GM18505 (cell line): ENCODE measurements around the gene WSCD2.

Source experiments
- ATAC-seq: cut with Tn5 transposase; IDR thresholded peaks from one replicate; pipeline ENCODE4 v1.9.1; 2021; ENCODE audit not compliant: unreplicated experiment
- POLR2A ChIP-seq: IDR thresholded peaks from 4 replicates; pipeline ENCODE4 v1.6.1; 2011; ENCODE audit warnings: borderline replicate concordance; ENCODE audit not compliant: insufficient read depth, insufficient read length; ENCODE audit errors: extremely low read depth

WSCD2 gene

GRCh38 chr12:108129017-108129812 lies at the start of gene WSCD2:
WSCD2 (plus strand) TSS chr12:108129288; CDS start chr12:108195833, 66,545 bp downstream.
- no peak for TF ChIP-seq POLR2A
- ATAC-seq: no peak

GRCh38 chr12:108079721-108080120 lies 49.4 kb upstream of the WSCD2 start:
- ATAC-seq: no peak
- TF ChIP-seq POLR2A: no peak

DNA sequence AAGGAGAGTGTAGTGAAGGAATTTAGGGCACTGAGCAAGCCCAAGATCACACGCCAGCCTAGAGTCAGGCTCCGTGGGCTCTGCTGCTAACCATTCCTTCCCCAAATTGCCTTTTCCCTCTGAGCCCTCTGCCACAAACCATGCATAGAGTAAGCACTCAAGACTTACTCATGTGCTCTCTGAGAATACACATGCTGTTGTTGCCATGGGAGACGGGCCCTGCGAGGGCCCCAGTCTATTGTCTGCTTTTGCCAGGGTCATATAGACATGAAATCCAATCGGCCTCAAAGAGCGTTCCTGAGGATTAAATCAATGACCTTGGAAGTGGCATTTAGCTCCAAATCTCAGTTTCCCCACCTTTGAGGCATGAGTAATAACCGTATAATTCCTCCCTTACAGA lies 48.7 kb upstream of the WSCD2 start:
- TF ChIP-seq POLR2A: no peak

DNA sequence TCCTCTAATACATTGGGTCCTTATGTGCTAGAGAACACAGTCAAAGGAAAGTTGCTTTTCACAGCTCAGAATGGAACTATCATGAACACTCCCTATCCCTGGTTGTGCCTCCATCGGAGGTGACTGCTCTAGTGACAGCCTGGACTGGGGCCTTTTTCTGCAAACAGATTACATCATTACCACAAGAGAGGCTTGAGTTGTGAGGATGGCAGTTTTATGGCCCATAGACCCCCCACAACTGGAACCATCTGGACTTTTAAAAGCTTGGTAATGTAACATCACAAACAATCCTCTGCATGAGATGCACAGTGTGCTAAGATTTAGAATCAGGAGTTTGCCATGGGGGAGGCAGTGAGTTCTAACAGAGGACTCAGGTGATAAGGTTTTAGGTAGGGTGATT lies 46.6 kb upstream of the WSCD2 start:
- no peak for ATAC-seq
- TF ChIP-seq POLR2A: no peak

More for the DNA sequence above, 48.7 kb upstream of the WSCD2 start:
- no peak for ATAC-seq

DNA sequence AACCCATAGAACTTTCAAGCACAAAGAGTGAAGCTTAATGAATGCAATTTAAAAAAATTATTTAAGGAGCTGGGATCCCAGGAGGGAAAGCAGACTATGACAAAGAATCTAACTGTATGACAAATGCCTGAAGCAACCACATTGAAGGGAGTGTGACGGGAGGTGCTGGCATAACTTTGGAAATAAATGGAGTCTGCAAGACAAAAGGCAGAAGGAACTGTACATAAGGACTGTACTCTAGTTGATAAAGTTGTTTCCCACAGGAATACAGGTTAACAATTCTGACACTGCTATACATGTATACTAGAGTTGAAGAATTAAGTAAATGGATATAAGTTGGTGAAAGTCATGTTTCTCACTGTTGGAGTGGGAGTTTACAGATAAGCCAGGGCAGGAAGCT lies 41.2 kb upstream of the WSCD2 start:
- TF ChIP-seq POLR2A: no peak
- ATAC-seq: no peak

DNA sequence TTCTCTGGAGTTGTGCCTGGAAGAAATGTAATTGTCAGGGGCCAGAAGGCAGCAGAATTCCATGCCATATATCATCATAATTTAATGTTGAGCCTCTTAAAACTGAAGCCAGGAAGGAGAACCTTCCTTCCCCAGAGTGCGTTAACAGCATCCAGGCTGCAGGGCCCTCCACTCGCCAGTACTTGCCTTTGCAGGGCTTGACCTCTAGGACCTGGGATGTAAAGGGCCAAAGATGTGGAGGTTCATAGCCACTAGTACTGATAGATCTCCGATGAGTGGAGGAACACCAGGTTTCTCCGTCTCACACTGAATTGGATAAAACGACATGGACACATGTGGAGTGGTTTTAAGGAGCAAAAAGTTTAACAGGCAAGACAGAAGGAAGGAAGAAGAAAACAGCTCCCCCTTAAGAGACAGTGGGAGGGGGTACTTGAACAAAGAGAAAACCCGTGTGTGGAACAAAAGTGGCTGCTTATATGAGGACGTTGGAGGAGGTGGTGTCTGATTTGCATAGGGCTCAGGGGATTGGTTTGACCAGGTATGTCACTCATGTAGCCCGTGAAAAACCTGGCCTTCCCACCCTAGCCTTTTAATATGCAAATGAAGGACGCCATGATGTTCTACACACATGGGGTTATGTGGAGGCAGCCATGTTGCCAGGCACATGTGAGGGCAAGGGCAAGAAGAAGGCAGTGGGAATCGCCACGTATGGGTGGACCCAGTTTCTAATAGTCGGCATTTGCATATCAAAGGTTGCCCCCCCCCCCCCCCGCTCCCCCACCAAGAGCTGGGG lies 38.8 kb upstream of the WSCD2 start:
- TF ChIP-seq POLR2A: no peak
- ATAC-seq: no peak

DNA sequence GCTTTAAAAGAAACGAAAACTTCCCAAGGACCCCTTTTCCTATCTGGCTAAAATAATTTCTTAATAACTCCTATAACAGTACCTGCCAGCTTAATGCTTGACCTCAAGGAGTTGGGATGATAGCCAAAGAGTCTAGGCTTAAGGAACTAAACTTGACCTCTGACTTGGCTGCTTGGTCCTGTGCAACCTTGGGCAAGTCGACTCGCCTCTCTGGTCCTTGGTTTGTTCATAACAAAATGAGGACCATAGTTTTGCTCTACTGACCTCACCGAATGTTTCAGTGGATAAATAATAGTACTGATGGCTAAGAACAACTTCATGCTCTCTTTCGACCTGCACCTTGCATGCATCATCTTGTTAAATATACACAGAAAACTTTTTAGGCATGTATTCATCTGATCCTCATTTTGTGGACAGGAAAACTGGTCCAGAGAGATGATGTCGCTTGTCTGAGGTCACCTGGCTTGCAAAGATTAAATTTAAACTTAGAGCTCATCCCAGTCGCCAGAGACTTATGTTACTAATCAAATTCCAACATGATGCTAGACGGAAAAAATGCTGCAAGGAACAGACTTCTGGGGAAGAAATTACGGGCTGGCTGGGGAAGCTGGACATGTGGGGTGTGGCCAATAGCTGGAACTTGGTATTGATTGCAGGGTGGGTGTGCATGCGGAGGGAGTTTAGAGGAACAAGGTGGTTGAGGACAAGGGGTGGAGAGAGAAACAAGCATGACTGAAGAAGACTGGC lies 38.0 kb upstream of the WSCD2 start:
- TF ChIP-seq POLR2A: no peak
- ATAC-seq: no peak

DNA sequence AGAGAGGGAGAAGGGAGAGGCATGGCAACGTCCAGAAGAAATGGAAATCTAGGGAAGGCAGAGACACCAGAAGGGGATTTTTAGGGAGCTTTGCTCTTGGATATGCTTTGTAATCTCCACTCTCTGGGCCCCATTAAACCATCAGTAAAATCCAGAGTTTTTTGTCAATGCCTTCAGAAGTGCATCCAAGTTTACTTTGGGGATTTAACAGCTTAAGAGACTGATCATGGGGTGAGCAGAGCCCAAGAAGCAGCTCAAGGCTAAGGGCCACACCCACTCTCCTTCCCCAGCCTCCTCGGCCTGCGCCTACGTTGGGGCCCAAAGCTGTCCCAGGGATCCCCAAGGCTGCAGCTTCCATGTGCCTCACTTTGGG lies 37.4 kb upstream of the WSCD2 start:
- no peak for TF ChIP-seq POLR2A
- ATAC-seq: no peak

GRCh38 chr12:108093209-108093608 lies 35.9 kb upstream of the WSCD2 start:
- no peak for ATAC-seq
- TF ChIP-seq POLR2A: no peak

- TF ChIP-seq POLR2A: no peak
- no peak for ATAC-seq
Observed at GRCh38 chr12:108094056-108094649, 34.9 kb upstream of the WSCD2 start.

DNA sequence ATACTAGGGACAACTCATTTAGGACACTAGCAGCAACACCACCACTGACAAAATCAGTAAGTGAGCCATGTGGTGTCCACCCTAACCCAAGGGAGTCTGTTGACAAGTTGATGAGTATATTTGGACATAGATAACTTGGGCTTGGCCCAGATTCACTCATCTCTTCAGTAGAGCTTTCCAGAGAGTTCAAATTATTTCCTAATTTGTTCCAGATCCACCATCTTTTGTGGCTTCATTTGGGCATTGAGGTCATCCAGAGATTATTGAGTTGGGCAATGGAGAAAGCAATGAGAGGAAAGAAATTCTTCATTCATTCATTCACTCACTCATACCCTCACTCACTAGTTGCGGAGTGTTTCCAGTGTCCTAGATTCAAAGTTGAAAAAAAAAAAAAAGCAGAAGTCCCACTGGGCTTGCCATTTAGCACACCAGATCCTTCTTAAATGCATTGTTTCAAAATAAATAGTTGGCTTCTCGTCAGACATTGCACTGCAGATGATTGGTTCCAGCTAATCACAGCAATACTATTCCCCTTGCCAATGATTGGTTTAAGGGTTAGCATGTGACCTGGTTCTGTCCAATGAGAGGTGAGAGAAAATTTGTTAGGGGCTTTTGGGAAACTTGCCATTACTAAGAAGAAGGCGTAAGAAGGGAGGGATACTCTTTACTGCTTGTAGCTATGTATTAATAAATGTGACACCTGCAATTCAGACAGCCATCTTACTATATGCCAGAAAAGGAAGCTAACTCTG lies 31.8 kb upstream of the WSCD2 start:
- TF ChIP-seq POLR2A: no peak
- no peak for ATAC-seq

DNA sequence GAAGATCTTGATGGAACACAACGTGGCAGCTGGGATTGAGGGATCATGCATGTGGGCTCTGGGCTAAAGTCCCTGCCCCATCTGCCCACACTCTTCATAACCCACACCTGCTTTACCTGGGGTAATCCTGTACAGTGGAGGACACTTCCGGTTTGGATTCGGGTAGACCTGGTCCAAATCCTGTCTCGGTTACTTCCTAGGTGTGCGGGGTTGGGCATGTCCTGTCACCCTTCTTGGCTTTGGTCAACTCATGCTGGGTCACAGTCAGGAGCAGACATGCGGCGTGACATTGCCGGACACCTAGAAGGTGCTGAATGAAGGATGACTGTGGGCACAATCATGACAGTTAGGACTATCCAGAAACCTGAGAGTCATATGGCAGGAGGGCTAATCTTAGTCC lies 30.7 kb upstream of the WSCD2 start:
- TF ChIP-seq POLR2A: no peak
- no peak for ATAC-seq
